ENCODE results near the gene CUX1.

DNA sequence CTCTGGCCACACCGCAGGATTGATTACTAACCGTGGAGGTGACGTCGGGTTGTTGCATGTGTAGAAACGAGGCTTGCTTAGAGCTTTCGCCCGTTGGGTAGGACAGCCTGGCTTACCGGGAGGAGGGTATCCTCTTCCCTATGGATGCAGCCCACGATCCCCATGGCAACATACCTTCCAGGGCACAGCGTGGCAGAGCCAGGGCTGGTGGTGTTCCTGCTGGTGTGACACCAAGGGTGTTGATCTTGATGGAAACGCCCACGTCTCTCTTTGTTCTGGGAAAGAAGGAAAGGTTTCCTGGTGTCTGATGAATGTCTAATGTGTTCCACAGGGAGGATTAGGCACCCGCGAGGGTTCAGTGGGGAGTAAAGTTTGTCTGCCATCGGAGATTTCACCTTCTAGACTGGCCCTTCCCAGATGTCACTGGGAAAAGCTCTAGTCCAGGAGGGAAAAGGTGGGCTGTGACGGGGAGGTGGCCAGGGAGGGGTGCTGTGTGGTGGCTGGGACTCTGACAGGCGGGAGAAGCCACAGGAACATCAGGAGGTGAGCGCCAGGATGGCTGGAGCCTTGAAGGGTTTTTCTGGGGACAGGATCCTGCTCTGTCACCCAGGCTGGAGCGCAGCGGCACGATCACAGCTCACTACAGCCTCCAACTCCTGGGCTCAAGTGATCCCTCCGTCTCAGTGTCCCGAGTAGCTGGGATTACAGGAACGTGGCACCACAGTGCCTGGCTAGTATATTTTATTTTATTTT, 102.1 kb downstream of the CUX1 start:
- TF ChIP-seq, protein P1, sequence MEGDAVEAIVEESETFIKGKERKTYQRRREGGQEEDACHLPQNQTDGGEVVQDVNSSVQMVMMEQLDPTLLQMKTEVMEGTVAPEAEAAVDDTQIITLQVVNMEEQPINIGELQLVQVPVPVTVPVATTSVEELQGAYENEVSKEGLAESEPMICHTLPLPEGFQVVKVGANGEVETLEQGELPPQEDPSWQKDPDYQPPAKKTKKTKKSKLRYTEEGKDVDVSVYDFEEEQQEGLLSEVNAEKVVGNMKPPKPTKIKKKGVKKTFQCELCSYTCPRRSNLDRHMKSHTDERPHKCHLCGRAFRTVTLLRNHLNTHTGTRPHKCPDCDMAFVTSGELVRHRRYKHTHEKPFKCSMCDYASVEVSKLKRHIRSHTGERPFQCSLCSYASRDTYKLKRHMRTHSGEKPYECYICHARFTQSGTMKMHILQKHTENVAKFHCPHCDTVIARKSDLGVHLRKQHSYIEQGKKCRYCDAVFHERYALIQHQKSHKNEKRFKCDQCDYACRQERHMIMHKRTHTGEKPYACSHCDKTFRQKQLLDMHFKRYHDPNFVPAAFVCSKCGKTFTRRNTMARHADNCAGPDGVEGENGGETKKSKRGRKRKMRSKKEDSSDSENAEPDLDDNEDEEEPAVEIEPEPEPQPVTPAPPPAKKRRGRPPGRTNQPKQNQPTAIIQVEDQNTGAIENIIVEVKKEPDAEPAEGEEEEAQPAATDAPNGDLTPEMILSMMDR (IDR thresholded peaks at IDR 0.05): no peak
- no peak for TF ChIP-seq POLR2A (IDR thresholded peaks at IDR 0.05)
